Renal cortical epithelial cell (primary cell): Measurements from ENCODE around the gene PDGFB. TPM values are rescaled to one million over a fixed set of nuclear protein-coding genes. Genes with fewer than 3 reads are reported as not detected.

Source experiments
- DNase-seq: peaks from one replicate; pipeline ENCODE4 v3.0.0-alpha.2; 2011; ENCODE audit warnings: low read depth
- total RNA-seq: library from RNA; depleted of rRNA; stranded (reverse); fragments of >200 nt; gene quantifications from 2 replicates; pipeline ENCODE4 v1.2.3, GENCODE V29; 2014

The PDGFB gene
- total RNA-seq, 1 donor from 2014 or later: 63.6 TPM

- DNase-seq: peak; percentile 70
Measured at GRCh38 chr22:39176143-39176713, 68.6 kb downstream of the PDGFB start.

GRCh38 chr22:39175353-39176142 is 69.2 kb downstream of the PDGFB start:
- no peak for DNase-seq

GRCh38 chr22:39174498-39175352 is 70.1 kb downstream of the PDGFB start:
- peak; percentile 91 for DNase-seq

- DNase-seq: no peak
Measured at GRCh38 chr22:39173787-39174497, 70.8 kb downstream of the PDGFB start.

Other genes starting within 250 kb of the PDGFB start
- gene APOBEC3C, start 230.7 kb downstream of the PDGFB start, total RNA-seq: 8.0 TPM in 2 replicates
- 0.17 and 0.55 TPM in 2 replicates for gene APOBEC3D, start 223.9 kb downstream of the PDGFB start, total RNA-seq
- gene APOBEC3F, start 204.1 kb downstream of the PDGFB start, total RNA-seq: 4.2 and 4.7 TPM in 2 replicates
- 4.0 and 9.7 TPM in 2 replicates for gene APOBEC3G, start 167.7 kb downstream of the PDGFB start, total RNA-seq
- 0.65 and 0.87 TPM in 2 replicates for gene APOBEC3H, start 147.7 kb downstream of the PDGFB start, total RNA-seq
- gene CBX7, start 92.3 kb downstream of the PDGFB start, total RNA-seq: 1.7 and 5.7 TPM in 2 replicates
- 1,714 and 3,145 TPM in 2 replicates for gene RPL3, start 74.6 kb upstream of the PDGFB start, total RNA-seq
- 11.9 TPM in 1 of 2 replicates, not detected in the other for gene SYNGR1, start 105.0 kb upstream of the PDGFB start, total RNA-seq
- gene TAB1, start 154.8 kb upstream of the PDGFB start, total RNA-seq: 7.5 and 18.7 TPM in 2 replicates
- 0.40 TPM in 1 of 2 replicates, not detected in the other for gene MGAT3, start 212.0 kb upstream of the PDGFB start, total RNA-seq